HG03060 (cell line): Measurements from ENCODE around the gene GRHPR.

Source experiments
- ATAC-seq: cut with Tn5 transposase; IDR thresholded peaks from one replicate; pipeline ENCODE4 v1.9.1; 2021; ENCODE audit warnings: low read depth, moderate number of reproducible peaks; ENCODE audit not compliant: unreplicated experiment

The GRHPR gene

GRCh38 chr9:37422289-37423104 is at the start of gene GRHPR:
GRHPR (plus strand) TSS chr9:37422696; CDS start chr9:37422751, 55 bp downstream.
- peak; percentile 71 for ATAC-seq

DNA sequence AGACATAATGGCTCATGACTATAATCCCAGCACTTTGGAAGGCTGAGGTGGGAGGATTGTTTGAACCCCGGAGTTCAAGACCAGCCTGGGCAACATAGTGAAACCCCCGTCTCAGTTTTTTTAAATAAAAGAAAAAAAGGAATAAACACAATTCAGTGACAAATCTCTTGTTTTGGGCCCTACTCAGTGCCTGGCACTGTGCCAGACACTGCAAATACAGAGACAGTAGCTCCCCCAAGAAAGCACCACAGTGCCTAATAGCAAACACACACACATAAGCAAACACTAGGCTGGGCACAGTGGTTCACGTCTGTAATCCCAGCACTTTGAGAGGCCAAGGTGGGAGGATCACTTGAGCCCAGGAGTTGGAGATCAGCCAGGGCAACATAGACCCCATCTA is 49.7 kb upstream of the GRHPR start:
- no peak for ATAC-seq

GRCh38 chr9:37373621-37374020 is 48.9 kb upstream of the GRHPR start:
- ATAC-seq, result no peak

DNA sequence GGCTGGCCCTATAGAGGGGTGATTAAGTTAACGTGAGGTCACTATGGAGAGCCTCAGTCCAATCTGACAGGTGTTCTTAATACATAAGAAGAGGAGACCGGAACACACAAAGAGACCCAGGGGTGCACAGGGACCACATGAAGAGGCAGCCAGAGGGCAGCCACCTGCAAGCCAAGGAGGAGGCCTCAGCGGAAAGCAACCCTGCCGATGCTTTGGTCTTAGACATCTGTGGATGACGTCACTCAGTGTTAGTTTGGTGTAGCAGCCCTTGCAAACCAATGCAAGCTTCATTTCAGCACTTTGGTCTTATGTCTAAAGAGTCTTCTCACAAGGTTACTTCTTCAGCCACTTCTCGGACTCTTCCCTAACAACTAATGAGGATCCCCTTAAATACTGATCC is 47.6 kb upstream of the GRHPR start:
- ATAC-seq, result peak; percentile 36

DNA sequence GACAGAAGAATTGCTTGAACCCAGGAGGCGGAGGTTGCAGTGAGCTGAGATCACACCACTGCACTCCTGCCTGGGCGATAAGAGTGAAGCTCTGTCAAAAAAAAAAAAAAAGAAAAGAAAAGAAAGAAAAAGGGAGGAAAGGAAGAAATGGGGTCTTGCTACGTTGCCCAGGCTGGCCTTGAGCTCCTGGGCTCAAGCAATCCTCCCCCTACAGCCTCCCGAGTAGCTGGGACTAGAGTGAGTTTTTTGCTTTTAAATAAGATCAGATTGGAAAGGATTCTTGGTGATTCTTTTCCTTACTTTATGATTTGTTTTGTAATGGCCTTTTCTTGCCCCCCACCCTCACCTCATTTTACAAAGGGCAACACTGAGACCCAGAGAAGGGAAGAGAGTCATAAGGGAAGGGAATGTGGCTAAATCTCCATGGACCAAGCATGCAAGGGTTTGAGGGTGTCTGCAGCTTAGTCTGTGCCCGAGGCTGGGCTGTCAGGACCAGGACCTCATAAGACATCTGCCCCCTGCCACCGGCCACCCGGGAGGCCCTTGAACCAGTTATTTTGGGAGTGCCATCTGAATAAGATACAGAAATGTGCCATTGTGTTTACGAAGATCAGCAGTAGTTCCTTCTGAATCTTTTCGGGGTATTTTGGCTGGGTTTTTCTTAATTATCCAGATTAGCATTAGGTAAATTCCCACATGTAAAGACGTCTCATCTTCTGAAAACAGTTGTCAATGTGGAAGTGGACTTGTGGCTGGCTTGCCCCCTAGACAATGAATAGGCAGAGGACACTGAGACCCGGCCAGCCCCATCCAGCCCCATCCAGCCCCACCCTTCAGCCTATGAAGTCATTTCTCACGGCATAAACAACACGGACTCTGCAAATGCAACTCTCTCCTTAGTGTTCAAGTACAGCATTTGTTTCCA is 44.5 kb upstream of the GRHPR start:
- ATAC-seq, result no peak

GRCh38 chr9:37378613-37379004 is 43.9 kb upstream of the GRHPR start:
- no peak for ATAC-seq

DNA sequence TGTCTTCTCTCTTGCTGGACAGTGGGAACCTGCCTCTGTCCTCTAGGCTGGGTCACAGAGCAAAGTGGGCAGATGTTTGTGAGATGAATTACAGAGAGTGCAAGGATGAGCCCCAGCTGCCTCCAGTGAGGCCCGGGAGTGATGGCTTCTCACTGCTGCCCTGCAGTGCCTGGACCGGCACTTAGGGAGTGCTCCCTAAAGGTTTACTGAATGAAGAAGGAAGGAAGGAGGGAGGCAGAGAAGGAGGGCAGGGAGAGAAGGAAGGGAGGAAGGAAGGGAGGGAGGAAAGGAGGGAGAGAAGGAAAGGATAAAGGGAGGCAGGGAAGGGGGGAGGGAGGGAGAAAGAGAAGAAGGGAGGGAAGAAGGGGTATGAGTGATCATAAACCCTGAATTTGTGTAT is 42.7 kb upstream of the GRHPR start:
- no peak for ATAC-seq

DNA sequence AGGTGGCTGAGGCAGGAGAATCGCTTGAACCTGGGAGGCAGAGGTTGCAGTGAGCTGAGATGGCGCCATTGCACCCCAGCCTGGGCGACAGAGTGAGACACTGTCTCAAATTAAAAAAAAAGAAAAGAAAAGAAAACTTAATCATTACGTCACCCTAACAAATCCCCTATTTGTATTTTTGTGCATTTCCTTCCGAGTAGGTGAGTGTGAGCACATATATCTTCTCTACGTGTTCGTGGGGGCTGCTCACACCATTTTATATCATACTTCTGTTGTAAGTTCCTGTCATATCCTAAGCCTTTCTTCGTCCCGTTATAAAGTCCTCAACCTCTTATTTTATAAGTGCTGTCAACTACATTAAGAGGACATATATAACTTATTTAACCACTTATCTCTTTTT is 41.9 kb upstream of the GRHPR start:
- ATAC-seq, result no peak

DNA sequence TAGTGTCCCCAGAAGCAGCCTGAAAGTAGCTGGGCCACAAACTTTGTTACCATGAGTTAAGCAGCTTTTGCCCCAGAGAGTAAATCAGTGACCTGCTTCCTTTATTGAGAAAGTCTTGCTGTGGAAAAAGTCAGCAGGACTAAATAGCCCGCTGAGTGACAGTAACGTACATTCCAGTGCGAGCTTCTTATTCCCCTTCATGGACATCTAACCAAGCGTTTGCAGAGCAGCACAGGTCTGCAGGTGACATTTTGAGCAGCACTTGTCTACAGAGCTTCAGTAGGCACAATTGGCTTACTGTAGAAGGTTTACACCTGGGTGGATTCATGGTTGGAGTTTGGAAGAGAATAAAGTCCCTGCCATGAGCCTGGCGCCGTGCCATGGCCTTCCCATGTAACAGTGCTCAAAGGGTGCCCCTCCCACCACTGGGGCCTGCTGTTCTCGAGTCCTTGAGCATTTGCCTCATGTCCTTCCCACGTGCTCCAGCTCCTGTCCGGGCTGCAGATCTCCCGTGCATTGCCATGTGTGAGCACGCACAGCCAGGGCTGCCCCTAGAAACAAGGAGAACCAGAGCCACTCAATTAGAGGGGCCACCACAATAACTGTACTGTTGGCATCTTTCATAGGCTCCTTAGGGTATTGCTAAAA is 41.3 kb upstream of the GRHPR start:
- ATAC-seq, result no peak

GRCh38 chr9:37382161-37382981 is 40.1 kb upstream of the GRHPR start:
- ATAC-seq, result no peak

DNA sequence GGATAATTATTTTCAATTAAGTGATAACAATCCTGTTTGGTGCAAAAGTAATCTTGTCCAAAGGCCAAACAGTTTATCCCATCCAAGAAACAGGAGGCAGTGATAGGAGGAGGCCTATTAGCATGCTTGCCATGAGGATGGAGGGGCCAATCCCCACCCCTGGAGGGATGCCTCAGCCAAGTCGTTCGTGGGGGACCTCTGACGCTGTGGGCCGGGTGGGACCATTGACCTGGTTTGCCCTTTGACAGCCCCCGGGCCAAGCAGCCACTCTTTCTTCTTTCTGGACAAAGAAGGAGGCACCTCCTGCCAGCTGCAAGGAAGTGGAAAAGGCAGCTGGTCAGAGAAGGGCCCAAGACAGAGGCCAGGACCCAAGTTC is 39.5 kb upstream of the GRHPR start:
- ATAC-seq, result no peak

GRCh38 chr9:37383393-37383792 is 39.1 kb upstream of the GRHPR start:
- no peak for ATAC-seq

DNA sequence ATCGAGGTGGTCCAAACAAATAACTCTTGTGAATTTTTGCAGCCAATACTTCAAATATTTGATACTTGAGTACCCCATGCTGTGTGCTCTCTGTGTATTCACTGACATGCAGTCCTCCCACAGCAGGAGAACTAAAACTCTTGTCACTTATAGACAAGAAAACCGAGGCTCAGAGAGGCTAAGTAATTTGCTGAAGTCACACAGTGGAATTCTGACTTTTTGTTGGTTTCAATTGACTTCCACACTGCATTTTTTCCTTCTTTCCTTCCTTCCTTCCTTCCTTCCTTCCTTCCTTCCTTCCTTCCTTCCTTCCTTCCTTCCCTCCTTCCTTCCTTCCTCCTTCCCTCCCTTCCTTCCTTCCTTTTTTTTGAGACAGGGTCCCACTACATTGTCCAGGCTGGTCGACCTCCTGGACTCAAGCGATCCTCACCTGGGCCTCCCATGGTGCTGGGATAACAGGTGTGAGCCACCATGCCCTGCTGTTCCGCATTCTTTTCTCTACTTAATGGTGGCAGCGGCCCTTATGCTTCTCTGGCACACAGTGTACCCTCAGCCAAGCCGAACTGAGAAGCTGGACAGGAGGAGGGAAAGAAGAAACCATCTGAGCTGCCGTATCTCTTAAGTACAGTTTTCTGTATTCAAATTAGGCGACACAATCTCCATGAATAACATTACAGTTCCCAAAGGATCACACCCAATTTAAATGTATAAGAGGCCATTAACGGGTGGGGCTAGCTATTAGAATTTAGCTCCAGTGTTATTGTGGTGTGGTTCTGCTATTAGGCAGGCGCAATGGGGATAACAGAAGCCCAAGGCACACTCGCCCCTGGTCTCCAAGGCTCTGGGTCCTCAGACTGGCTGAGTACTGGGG is 38.4 kb upstream of the GRHPR start:
- no peak for ATAC-seq

- no peak for ATAC-seq
Measured at GRCh38 chr9:37385286-37385685, 37.2 kb upstream of the GRHPR start.

DNA sequence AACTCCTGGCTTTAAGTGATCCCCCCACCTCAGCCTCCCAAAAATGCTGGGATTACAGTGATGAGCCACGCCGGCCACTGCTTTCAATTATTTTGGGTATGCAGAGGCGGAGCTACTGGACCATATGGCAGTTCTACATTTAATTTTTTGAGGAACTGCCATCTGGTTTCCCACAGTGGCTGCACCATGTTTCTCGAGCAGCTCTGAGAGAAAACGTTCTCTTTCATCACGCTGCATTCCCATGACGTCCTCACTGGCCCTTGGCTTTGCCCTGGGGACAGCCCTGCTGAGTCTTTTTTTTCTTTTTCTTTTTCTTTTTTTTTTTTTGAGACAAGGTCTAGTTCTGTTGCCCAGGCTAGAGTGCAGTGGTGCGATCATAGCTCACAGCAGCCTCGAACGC is 35.5 kb upstream of the GRHPR start:
- no peak for ATAC-seq

- peak; percentile 75 for ATAC-seq
Measured at GRCh38 chr9:37390759-37391158, 31.7 kb upstream of the GRHPR start.

- no peak for ATAC-seq
Measured at GRCh38 chr9:37392272-37392671, 30.2 kb upstream of the GRHPR start.

GRCh38 chr9:37395229-37395628 is 27.3 kb upstream of the GRHPR start:
- no peak for ATAC-seq

DNA sequence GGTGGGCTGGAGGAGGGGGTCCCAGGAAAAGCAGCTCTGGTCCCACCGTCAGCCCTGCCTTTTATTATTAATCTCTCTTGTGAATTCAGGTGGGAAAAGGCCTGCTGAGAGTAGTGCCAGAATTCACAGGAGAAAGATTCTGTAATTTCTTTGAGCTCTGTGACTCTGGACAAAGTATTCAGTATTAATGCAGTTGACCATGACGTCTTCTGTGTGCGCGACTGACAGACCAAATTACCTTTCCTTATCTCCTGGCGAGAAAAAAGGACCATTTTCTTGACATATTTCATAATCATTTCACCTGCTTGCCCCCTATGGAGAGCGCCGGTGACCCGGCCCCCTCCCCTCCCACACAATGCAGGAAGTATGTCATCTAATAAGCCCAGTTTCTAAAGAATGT is 26.8 kb upstream of the GRHPR start:
- no peak for ATAC-seq
